Fibroblast of skin of left biceps (primary cell): ENCODE results near the gene RHD.
A peak's percentile ranks its signal among the peaks of the same experiment; 100 is the strongest.
"Not testable (repeated sequence)": the region's sequence is repeated elsewhere in the genome, so short reads cannot be mapped to it uniquely, and the experiment has no call there.

Source experiments
- DNase-seq, 2 experiments: peaks; one replicate each; pipeline ENCODE4 v3.0.0-alpha.2; 2013; ENCODE audit warnings: low read depth in 2 of 2

The RHD gene

DNA sequence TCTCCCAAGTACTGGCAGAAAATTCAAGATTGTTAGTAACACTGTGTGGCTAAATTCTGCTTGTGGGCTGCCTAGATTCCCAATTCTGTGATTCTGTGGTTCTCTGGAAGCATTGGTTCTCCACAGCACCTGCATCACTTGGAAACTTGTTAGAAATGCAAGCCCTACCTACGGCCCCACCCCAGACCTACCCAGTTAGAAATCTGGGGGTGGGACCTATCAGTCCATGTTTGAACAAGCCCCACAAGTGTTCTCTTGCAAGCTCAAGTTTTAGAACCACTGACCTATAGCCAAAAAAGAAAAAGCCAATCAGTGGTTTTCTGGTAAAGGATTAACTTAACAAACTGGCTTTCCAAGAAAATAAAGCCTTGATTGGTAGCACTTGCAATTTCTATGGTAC, 35.9 kb downstream of the RHD start:
- DNase-seq: not testable (repeated sequence)

GRCh38 chr1:25309085-25309484, 36.8 kb downstream of the RHD start:
- DNase-seq: peak; percentile 57 to 58

DNA sequence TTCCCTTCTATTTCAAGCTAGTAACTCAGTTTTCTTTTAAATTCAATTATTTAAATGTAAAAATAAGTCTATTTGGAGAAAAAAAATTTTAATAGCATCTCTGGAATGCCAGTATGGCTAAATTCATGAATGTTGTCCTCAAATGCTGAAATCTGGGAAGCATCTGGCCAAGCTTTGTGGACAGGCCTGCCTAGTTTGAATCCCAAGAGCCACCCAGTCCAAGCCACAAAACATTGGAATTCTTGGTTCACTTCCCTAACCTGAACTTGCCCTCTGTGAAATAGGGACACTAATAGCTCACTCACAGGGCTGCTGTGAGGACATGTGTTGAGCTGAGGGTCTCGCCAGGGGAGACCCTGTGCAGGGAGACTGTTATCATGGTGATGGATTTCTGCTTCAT, 37.2 kb downstream of the RHD start:
- DNase-seq: peak; percentile 28

GRCh38 chr1:25312806-25313470, 40.6 kb downstream of the RHD start:
- not testable (repeated sequence) for DNase-seq

- peak; percentile 88 for DNase-seq
Observed at GRCh38 chr1:25320314-25320938, 48.1 kb downstream of the RHD start.

DNA sequence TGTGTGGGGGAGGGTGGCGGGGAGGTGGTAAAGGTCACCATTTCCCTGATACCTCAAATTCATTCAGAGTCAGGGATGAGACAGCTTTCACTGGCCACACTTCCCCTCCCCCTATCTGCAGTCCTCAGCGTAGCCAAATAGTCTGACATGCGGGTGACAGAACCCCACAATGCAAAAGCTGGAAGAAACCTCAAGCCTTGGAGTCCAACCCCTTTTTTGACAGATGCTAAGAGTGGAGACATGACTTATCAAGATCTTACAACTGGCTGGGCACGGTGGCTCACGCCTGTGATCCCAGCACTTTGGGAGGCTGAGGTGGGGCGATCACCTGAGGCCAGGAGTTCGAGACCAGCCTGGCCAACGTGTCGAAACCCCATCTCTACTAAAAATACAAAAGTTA, 49.8 kb downstream of the RHD start:
- DNase-seq: not testable (repeated sequence)

DNA sequence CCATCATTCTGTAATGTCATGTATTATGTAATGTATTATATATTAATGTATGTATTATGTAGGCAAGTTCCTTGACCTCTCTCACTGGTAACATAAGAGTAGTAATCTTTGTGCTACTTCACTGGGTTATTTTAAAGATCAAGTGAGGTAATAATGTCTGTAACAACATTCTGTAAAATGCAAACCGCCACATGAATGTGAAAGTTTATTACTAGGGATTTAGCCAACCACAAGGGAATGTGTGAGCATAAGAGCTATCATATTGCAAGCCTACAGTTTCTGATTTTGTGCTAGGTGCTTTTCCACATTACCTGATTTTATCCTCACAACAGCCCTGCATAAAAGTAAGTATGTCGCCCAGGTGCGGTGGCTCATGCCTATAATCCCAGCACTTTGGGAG, 52.1 kb downstream of the RHD start:
- DNase-seq: not testable (repeated sequence)

GRCh38 chr1:25327864-25328790, 55.8 kb downstream of the RHD start:
- not testable (repeated sequence) for DNase-seq

DNA sequence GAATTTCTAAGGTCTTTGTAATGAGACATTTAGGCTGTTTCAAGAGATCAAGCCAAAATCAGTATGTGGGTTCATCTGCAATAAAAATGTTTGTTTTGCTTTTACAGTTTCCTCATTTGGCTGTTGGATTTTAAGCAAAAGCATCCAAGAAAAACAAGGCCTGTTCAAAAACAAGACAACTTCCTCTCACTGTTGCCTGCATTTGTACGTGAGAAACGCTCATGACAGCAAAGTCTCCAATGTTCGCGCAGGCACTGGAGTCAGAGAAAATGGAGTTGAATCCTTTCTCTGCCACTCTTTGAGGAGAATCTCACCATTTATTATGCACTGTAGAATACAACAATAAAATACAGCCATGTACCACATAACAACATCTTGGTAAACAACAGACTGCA, 56.5 kb downstream of the RHD start:
- DNase-seq: not testable (repeated sequence)

GRCh38 chr1:25329336-25329735, 57.0 kb downstream of the RHD start:
- not testable (repeated sequence) for DNase-seq

- DNase-seq: peak; percentile 36 to 37
Observed at GRCh38 chr1:25329950-25330349, 57.6 kb downstream of the RHD start.

DNA sequence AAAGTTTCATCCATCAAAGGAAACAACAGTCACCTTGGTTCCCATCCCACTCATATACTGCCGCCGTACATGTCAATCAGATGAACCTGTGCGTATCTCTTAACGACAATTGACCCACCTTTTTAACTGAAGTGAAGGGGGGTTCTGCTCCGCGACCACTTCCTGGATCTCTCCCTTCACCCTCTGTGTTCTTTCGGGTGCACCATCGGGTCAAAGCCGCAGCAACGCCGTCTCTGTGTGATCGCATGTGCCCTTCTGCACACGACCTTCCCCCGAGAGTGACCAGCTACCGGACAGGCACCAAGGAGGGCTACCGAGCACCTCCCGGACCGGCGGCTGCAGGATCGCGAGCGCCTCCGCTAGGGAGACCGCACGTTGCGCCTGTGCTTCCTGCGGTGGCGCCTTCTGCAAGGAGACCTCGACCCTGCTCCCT, 64.6 kb downstream of the RHD start:
- not testable (repeated sequence) for DNase-seq

GRCh38 chr1:25337483-25338187, 65.3 kb downstream of the RHD start:
- DNase-seq: not testable (repeated sequence)

GRCh38 chr1:25338188-25338981, 66.1 kb downstream of the RHD start, which contains the start of gene TMEM50A:
Gene TMEM50A, plus strand, starts transcription at chr1:25338334. Its CDS starts 2,153 bp downstream, at chr1:25340487.
- peak in 1 of 2 experiments; percentile 48 for DNase-seq

DNA sequence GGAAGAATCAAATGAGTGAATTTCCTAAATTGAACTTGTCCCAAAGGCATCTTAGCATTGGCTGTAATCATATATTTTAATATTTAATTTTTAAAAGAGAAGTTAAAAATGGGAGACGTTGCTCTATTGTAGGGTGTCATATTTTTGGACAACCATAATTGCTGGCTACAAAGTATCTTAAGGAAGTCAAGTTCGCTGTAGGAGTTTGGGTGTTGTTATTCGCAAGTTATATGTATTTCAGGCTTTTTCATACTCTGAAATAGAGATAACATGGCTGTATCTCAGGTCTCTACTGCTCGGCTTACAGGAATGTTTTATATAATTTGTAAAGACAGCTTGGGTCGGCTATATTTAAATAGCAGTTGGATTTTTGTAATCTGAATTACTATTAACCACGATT, 66.7 kb downstream of the RHD start:
- DNase-seq: no peak

DNA sequence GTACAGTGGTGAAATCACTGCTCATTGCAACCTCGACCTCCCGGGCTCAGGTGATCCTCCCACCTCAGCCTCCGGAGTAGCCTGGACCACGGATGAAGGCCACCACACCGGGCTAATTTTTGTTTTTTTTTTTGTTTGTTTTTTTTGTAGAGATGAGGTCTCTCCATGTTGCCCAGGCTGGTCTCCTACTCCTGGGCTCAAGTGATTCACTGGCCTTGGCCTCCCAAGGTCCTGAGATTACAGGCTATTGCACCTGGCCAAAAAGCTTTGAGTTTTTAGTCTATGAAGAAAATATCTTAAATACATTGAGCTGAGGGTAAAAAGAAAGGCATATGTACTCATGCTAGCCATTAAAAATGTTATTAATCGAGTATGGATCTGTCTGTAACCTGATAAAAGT, 69.4 kb downstream of the RHD start:
- DNase-seq: no peak

- no peak for DNase-seq
Observed at GRCh38 chr1:25342846-25343245, 70.5 kb downstream of the RHD start.

DNA sequence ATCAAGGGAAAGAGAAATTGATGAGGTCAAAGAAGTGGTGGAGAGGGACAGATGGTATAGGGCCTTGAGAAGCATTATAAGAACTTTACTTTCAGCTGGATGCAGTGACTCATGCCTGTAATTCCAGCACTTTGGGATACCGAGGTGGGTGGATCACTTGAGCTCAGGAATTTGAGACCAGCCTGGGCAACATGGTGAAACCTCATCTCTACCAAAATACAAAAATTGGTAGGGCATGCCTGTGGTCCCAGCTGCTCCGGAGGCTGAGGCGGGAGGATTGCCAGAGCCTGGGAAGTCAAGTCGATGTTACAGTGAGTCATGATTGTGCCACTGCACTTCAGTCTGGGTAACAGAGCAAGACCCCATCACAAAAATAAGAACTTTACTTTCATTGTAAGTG, 71.6 kb downstream of the RHD start:
- peak; percentile 64 to 65 for DNase-seq

GRCh38 chr1:25347556-25347955, 75.2 kb downstream of the RHD start:
- DNase-seq: no peak

DNA sequence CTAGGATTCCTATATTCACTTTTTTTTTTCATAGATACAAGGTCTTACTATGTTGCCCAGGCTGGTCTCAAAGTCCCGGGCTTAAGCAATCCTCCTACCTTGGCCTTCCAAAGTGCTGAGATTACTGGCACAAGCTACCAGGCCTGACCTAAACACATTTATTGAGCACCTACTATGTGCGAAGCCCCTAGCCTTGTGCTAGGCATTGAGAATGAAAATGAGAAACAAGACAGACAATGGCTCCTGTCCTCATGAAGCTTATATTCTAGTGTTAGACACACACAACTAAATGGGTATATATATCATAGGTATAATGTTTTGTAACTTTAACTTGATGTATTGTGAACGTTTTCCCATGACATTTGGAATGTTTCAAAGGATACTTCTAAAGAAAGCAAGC, 77.3 kb downstream of the RHD start:
- no peak for DNase-seq
